Aortic smooth muscle cell (primary cell): ENCODE measurements around the gene KCTD3. TPM values are rescaled to one million over a fixed set of nuclear protein-coding genes. Genes with fewer than 3 reads are reported as not detected.

Experiments used
- total RNA-seq: library from RNA; depleted of rRNA; stranded (reverse); fragments of >200 nt; gene quantifications from 2 replicates; pipeline ENCODE4 v1.2.3, GENCODE V29; 2014

KCTD3 gene
- 51.3 and 54.4 TPM in 2 replicates for total RNA-seq

GRCh38 chr1:215566556-215567490, at the start of gene KCTD3:
Gene KCTD3, plus strand, starts transcription at chr1:215567304. Its CDS starts 382 bp downstream, at chr1:215567686.

